A549 (cell line): ENCODE results near the gene CELF6. TPM values are rescaled to one million over a fixed set of nuclear protein-coding genes. Genes with fewer than 3 reads are reported as not detected.
A peak's percentile ranks its signal among the peaks of the same experiment; 100 is the strongest.
"Not testable (repeated sequence)": the region's sequence is repeated elsewhere in the genome, so short reads cannot be mapped to it uniquely, and the experiment has no call there.

ENCODE experiments used
- ATAC-seq, 2 experiments: fragments of 200-7000 bp in 1 of 2; fragments of >200 bp in 1 of 2; cut with Nextera tagmentation in 1 of 2; cut with Tn5 transposase in 1 of 2; 3 replicates each; pipeline versions ENCODE4 v1.8.0 to v1.9.1; 2018 to 2020; ENCODE audit warnings: mild to moderate bottlenecking in 1 of 2, moderate library complexity in 1 of 2
- CTCF ChIA-PET: fragments of 300-600 bp; sonication (Branson Sonifier 250); formaldehyde crosslinking; extraction: SDS; loops from one replicate; lab custom pipeline; 2021; ENCODE audit warnings: antibody characterized with exemption, inconsistent platforms; lab: Yijun Ruan, JAX
- POLR2A ChIA-PET: fragments of 350-600 bp; formaldehyde crosslinking; extraction: SDS; loops from one replicate; lab custom pipeline; 2021; ENCODE audit warnings: antibody characterized with exemption, inconsistent platforms; lab: Yijun Ruan, JAX
- DNase-seq, 2 experiments: peaks; one replicate each; pipeline versions ENCODE4 v3.0.0 to v3.0.0-alpha.2; 2011 to 2016; ENCODE audit warnings: low read depth in 1 of 2, low spot score in 1 of 2
- FAIRE-seq: peaks from 2 replicates; lab custom pipeline; 2011; peaks lifted over from hg19 to GRCh38; lab: Jason Lieb, UNC
- H3K27ac ChIP-seq, 2 experiments: fragments of >200 bp; sonication (Bioruptor Twin); formaldehyde crosslinking; 3 replicates each; pipeline ENCODE4 v1.5.1; 2016 to 2017
- H3K4me1 ChIP-seq: fragments of >200 bp; sonication (Bioruptor Twin); formaldehyde crosslinking; 3 replicates; pipeline ENCODE4 v1.6.1; 2016
- H3K4me2 ChIP-seq: fragments of >200 bp; sonication (Bioruptor Twin); formaldehyde crosslinking; 3 replicates; pipeline ENCODE4 v1.6.1; 2016
- H3K4me3 ChIP-seq: fragments of >200 bp; sonication (Bioruptor Twin); formaldehyde crosslinking; 3 replicates; pipeline ENCODE4 v1.5.1; 2016
- H3K9me3 ChIP-seq: fragments of >200 bp; sonication (Bioruptor Twin); formaldehyde crosslinking; 3 replicates; pipeline ENCODE4 v1.6.1; 2016
- CHD2 ChIP-seq: fragments of 150-350 bp; IDR thresholded peaks from 2 replicates; pipeline ENCODE4 v1.6.1; 2014; ENCODE audit warnings: low read length; ENCODE audit not compliant: partially characterized antibody
- CTCF ChIP-seq: fragments of >200 bp; sonication (Bioruptor Twin); formaldehyde crosslinking; IDR thresholded peaks from 3 replicates; pipeline ENCODE4 v1.5.1; 2016
- E2F6 ChIP-seq: IDR thresholded peaks from 2 replicates; pipeline ENCODE4 v1.6.1; 2012; ENCODE audit warnings: low read depth, borderline replicate concordance
- EP300 ChIP-seq, 2 experiments: fragments of >200 bp; sonication (Bioruptor Twin); formaldehyde crosslinking; IDR thresholded peaks; 2 replicates in 1 of 2; 3 replicates in 1 of 2; pipeline ENCODE4 v1.6.1; 2016 to 2017
- HDAC2 ChIP-seq: fragments of 200-600 bp; sonication (generic); IDR thresholded peaks from 2 replicates; pipeline ENCODE4 v1.6.1; 2016
- HES2 ChIP-seq: fragments of >200 bp; sonication (Bioruptor Twin); formaldehyde crosslinking; IDR thresholded peaks from 2 replicates; pipeline ENCODE4 v1.6.1; 2016
- HMGXB4 ChIP-seq: fragments of 250-450 bp; sonication (Bioruptor Pico); IDR thresholded peaks from 2 replicates; pipeline ENCODE4 v1.5.0; 2021; ENCODE audit warnings: mild to moderate bottlenecking, moderate library complexity, borderline replicate concordance
- HOXA7 ChIP-seq: fragments of 250-450 bp; sonication (Bioruptor Pico); IDR thresholded peaks from 2 replicates; pipeline ENCODE4 v1.5.0; 2020; ENCODE audit warnings: mild to moderate bottlenecking, moderate library complexity
- JUN ChIP-seq, 2 experiments: fragments of >200 bp; sonication (Bioruptor Twin); formaldehyde crosslinking; IDR thresholded peaks; 2 replicates in 1 of 2; 3 replicates in 1 of 2; pipeline ENCODE4 v1.6.1; 2016 to 2017
- MAFK ChIP-seq: fragments of 450-650 bp; IDR thresholded peaks from 2 replicates; pipeline ENCODE4 v1.6.1; 2014; ENCODE audit not compliant: partially characterized antibody
- MAZ ChIP-seq: fragments of 150-350 bp; IDR thresholded peaks from 2 replicates; pipeline ENCODE4 v1.6.1; 2014; ENCODE audit warnings: antibody characterized with exemption, low read depth, low read length, borderline replicate concordance
- MYC ChIP-seq: IDR thresholded peaks from 2 replicates; pipeline ENCODE4 v1.6.1; 2012; ENCODE audit warnings: mild to moderate bottlenecking, inconsistent platforms, low read length, improper control_type of control experiment, borderline replicate concordance
- NR3C1 ChIP-seq: fragments of >200 bp; sonication (Bioruptor Twin); formaldehyde crosslinking; IDR thresholded peaks from 3 replicates; pipeline ENCODE4 v1.6.1; 2017
- PHF8 ChIP-seq: fragments of 200-600 bp; sonication (generic); IDR thresholded peaks from 2 replicates; pipeline ENCODE4 v1.6.1; 2016; ENCODE audit warnings: low read depth, mild to moderate bottlenecking, antibody characterized with exemption, moderate library complexity, borderline replicate concordance
- POLR2A ChIP-seq: IDR thresholded peaks from 2 replicates; pipeline ENCODE4 v1.6.1; 2012; ENCODE audit warnings: mild to moderate bottlenecking, low read length
- RCOR1 ChIP-seq: fragments of 150-350 bp; IDR thresholded peaks from 2 replicates; pipeline ENCODE4 v1.6.1; 2014; ENCODE audit warnings: antibody characterized with exemption, low read length, low read depth
- REST ChIP-seq: fragments of 200-600 bp; sonication (generic); IDR thresholded peaks from 2 replicates; pipeline ENCODE4 v1.6.1; 2016; ENCODE audit warnings: antibody characterized with exemption, mild to moderate bottlenecking, moderate library complexity
- SREBF2 ChIP-seq: fragments of 450-650 bp; IDR thresholded peaks from 2 replicates; pipeline ENCODE4 v1.6.1; 2014; ENCODE audit warnings: mild to moderate bottlenecking, moderate library complexity
- TP53 ChIP-seq: fragments of 250-450 bp; sonication (Bioruptor Pico); IDR thresholded peaks from 2 replicates; pipeline ENCODE4 v1.5.0; 2021; ENCODE audit warnings: mild to moderate bottlenecking, moderate library complexity
- ZC3H11A ChIP-seq: fragments of 450-650 bp; IDR thresholded peaks from 2 replicates; pipeline ENCODE4 v1.6.1; 2014; ENCODE audit warnings: antibody characterized with exemption, mild to moderate bottlenecking
- ZSCAN20 ChIP-seq: fragments of 250-450 bp; sonication (Bioruptor Pico); IDR thresholded peaks from 2 replicates; pipeline ENCODE4 v1.8.0; 2022; ENCODE audit warnings: mild to moderate bottlenecking, moderate library complexity
- WGBS: methylation state at CpG from one replicate; pipeline ENCODE4 v1.1.6; 2017; ENCODE audit errors: missing lambda C conversion rate; 5-methylcytosine and 5-hydroxymethylcytosine counted together
- polyA plus RNA-seq, 4 experiments: library from polyadenylated mRNA; depleted of rRNA in 3 of 4; stranded (reverse); fragments of >200 nt; fragmentation: RNase III in 1 of 4; extraction: RNeasy Plus Mini Kit Qiagen cat#74134 plus additional on column Dnase treatment in 1 of 4; gene quantifications; 2 replicates in 3 of 4; 3 replicates in 1 of 4; pipeline ENCODE4 v1.2.3, GENCODE V29; 2011 to 2017

The CELF6 gene
- polyA plus RNA-seq, 2 of the 4 experiments (the other 2 are of a cell fraction): 0.16 TPM; not detected in 1

- TF ChIP-seq E2F6: no peak
- no peak for TF ChIP-seq SREBF2
- TF ChIP-seq JUN (IDR thresholded peaks at IDR 0.05): no peak
- no peak for TF ChIP-seq HDAC2
- CTCF ChIA-PET: interaction anchor here (0.5 to 1.6 kb wide), 6 partner anchors 8 to 912 kb away, joined by 3 to 8 read pairs (median 4); no protein-coding TSS in a partner anchor
- 85% methylated on average over 1 of the region's 1 CpG for WGBS
- no peak for DNase-seq
- Histone ChIP-seq H3K27ac (no peak overlapping the region), H3K4me2 (no peak overlapping the region), H3K4me3 (no peak overlapping the region), H3K4me1 (no peaks in the 10 kb centered on the region), H3K9me3 (no peaks in the 10 kb centered on the region)
- peak; percentile 65 for FAIRE-seq
- no peak for ATAC-seq
- POLR2A ChIA-PET: interaction anchor here (0.7 to 1.1 kb wide), 2 partner anchors 47 to 56 kb away, joined by 3 to 4 read pairs; partner anchors contain the start of gene PKM
Measured at GRCh38 chr15:72278737-72279136, 41.2 kb downstream of the CELF6 start.

- Histone ChIP-seq H3K4me2 (no peak overlapping the region), H3K9me3 (no peaks in the 10 kb centered on the region), H3K27ac (no peak overlapping the region), H3K4me1 (peaks cover 6% of the 10 kb centered on the region), H3K4me3 (no peak overlapping the region)
- CTCF ChIA-PET: interaction anchor here (0.7 to 2.9 kb wide), 4 partner anchors 9 to 76 kb away, joined by 3 to 9 read pairs (median 6); no protein-coding TSS in a partner anchor
- TF ChIP-seq REST: no peak
- no peak for TF ChIP-seq HOXA7 (CRISPR knock-in tag)
- TF ChIP-seq ZC3H11A: no peak
- POLR2A ChIA-PET: no interaction called here
- no peak for DNase-seq
- no peak for FAIRE-seq
- no peak for ATAC-seq
Measured at GRCh38 chr15:72276326-72276700, 43.6 kb downstream of the CELF6 start.

- FAIRE-seq, H3K4me2 ChIP-seq, DNase-seq, POLR2A ChIA-PET, H3K9me3 ChIP-seq, H3K4me3 ChIP-seq, ATAC-seq, H3K27ac ChIP-seq: not testable (repeated sequence)
- CTCF ChIA-PET: interaction anchor here (1.4 to 3.0 kb wide), 5 partner anchors 9 to 76 kb away, joined by 3 to 54 read pairs (median 9); no protein-coding TSS in a partner anchor
- peaks cover 12% of the 10 kb centered on the region for H3K4me1 ChIP-seq
Measured at GRCh38 chr15:72275635-72276325, 44.2 kb downstream of the CELF6 start.

- DNase-seq (no peak), ATAC-seq (peak in 1 of 2 experiments; percentile 8; a peak in 1 of 6 replicates), FAIRE-seq (no peak)
- H3K4me2 ChIP-seq: peak overlapping the region; percentile 76
- H3K4me1 ChIP-seq: peaks cover 18% of the 10 kb centered on the region
- POLR2A ChIA-PET: interaction anchor here (1.1 to 1.8 kb wide), 3 partner anchors 41 to 46 kb away, joined by 3 to 7 read pairs (median 3); no protein-coding TSS in a partner anchor
- peak overlapping the region; percentile 68 to 95 for H3K27ac ChIP-seq
- H3K9me3 ChIP-seq: no peaks in the 10 kb centered on the region
- peak overlapping the region; percentile 80 for H3K4me3 ChIP-seq
- 60% methylated on average over 10 of the region's 10 CpGs for WGBS
- CTCF ChIA-PET: interaction anchor here (0.6 to 3.0 kb wide), 27 partner anchors 9 to 120 kb away, joined by 3 to 54 read pairs (median 4); partner anchors contain the start of gene PKM
- TF ChIP-seq MAFK: peak; percentile 37
- no peak for TF ChIP-seq ZSCAN20 (CRISPR knock-in tag)
- no peak for TF ChIP-seq TP53 (CRISPR knock-in tag)
- no peak for TF ChIP-seq CHD2
- no peak for TF ChIP-seq MAZ
- peak in 1 of 2 experiments; percentile 17; a peak in 1 of 5 replicates for TF ChIP-seq JUN (IDR thresholded peaks at IDR 0.05)
- no peak for TF ChIP-seq NR3C1
- TF ChIP-seq MYC: no peak
- TF ChIP-seq CTCF: no peak
- no peak for TF ChIP-seq HDAC2
- no peak for TF ChIP-seq POLR2A
- no peak for TF ChIP-seq RCOR1
- TF ChIP-seq HMGXB4: no peak
- no peak for TF ChIP-seq HES2
- TF ChIP-seq EP300 (IDR thresholded peaks at IDR 0.05): no peak
- TF ChIP-seq PHF8: peak; percentile 57; the same call in 1 of the 2 replicates
Measured at GRCh38 chr15:72272997-72273352, 47.0 kb downstream of the CELF6 start.
